Measurements from ENCODE around the gene TLE2. TPM values are rescaled to one million over a fixed set of nuclear protein-coding genes. Genes with fewer than 3 reads are reported as not detected.
A peak's percentile ranks its signal among the peaks of the same experiment; 100 is the strongest.
"Not testable (repeated sequence)": the region's sequence is repeated elsewhere in the genome, so short reads cannot be mapped to it uniquely, and the experiment has no call there.

TLE2 gene
- polyA plus RNA-seq, 3 donors = 27.0 to 63.6 (median 39.6) TPM

- DNase-seq (ENCODE audit: extremely low read depth in 1 of 11, low read depth in 9 of 11, low spot score in 4 of 11) = no peak
Measured at GRCh38 chr19:3041761-3042620, 12.9 kb upstream of the TLE2 start.

GRCh38 chr19:3041327-3041726 is 12.2 kb upstream of the TLE2 start:
- no peak for DNase-seq (ENCODE audit: extremely low read depth in 1 of 11, low read depth in 9 of 11, low spot score in 4 of 11)

- DNase-seq (ENCODE audit: extremely low read depth in 1 of 11, low read depth in 9 of 11, low spot score in 4 of 11) = no peak
Measured at GRCh38 chr19:3039641-3040077, 10.6 kb upstream of the TLE2 start.

- no peak for DNase-seq (ENCODE audit: extremely low read depth in 1 of 11, low read depth in 9 of 11, low spot score in 4 of 11)
Measured at GRCh38 chr19:3039125-3039524, 10.0 kb upstream of the TLE2 start.

GRCh38 chr19:3038214-3038613 is 9.1 kb upstream of the TLE2 start:
- no peak for DNase-seq (ENCODE audit: extremely low read depth in 1 of 11, low read depth in 9 of 11, low spot score in 4 of 11)

GRCh38 chr19:3036977-3037544 is 8.0 kb upstream of the TLE2 start:
- not testable (repeated sequence) for DNase-seq (ENCODE audit: extremely low read depth in 1 of 11, low read depth in 9 of 11, low spot score in 4 of 11)

GRCh38 chr19:3036119-3036976 is 7.3 kb upstream of the TLE2 start:
- DNase-seq (ENCODE audit: extremely low read depth in 1 of 11, low read depth in 9 of 11, low spot score in 4 of 11) = peak; percentile 84 to 95 (median 93)

- DNase-seq (ENCODE audit: extremely low read depth in 1 of 11, low read depth in 9 of 11, low spot score in 4 of 11) = peak; percentile 99 to 100 (median 99)
Measured at GRCh38 chr19:3035542-3036118, 6.5 kb upstream of the TLE2 start.

GRCh38 chr19:3034656-3035541 is 5.8 kb upstream of the TLE2 start:
- DNase-seq (ENCODE audit: extremely low read depth in 1 of 11, low read depth in 9 of 11, low spot score in 4 of 11) = no peak

- no peak for DNase-seq (ENCODE audit: extremely low read depth in 1 of 11, low read depth in 9 of 11, low spot score in 4 of 11)
Measured at GRCh38 chr19:3034406-3034655, 5.3 kb upstream of the TLE2 start.

- no peak for DNase-seq (ENCODE audit: extremely low read depth in 1 of 11, low read depth in 9 of 11, low spot score in 4 of 11)
Measured at GRCh38 chr19:3033595-3034405, 4.7 kb upstream of the TLE2 start.

- DNase-seq (ENCODE audit: extremely low read depth in 1 of 11, low read depth in 9 of 11, low spot score in 4 of 11) = no peak
Measured at GRCh38 chr19:3031607-3031867, 2.5 kb upstream of the TLE2 start.

- no peak for DNase-seq (ENCODE audit: extremely low read depth in 1 of 11, low read depth in 9 of 11, low spot score in 4 of 11)
Measured at GRCh38 chr19:3028305-3029064, 595 bp downstream of the TLE2 start.

GRCh38 chr19:3027981-3028304 is 1.1 kb downstream of the TLE2 start:
- DNase-seq (ENCODE audit: extremely low read depth in 1 of 11, low read depth in 9 of 11, low spot score in 4 of 11) = no peak

GRCh38 chr19:3027292-3027691 is 1.8 kb downstream of the TLE2 start:
- DNase-seq (ENCODE audit: extremely low read depth in 1 of 11, low read depth in 9 of 11, low spot score in 4 of 11) = no peak

GRCh38 chr19:3026768-3027167 is 2.3 kb downstream of the TLE2 start:
- no peak for DNase-seq (ENCODE audit: extremely low read depth in 1 of 11, low read depth in 9 of 11, low spot score in 4 of 11)

- no peak for DNase-seq (ENCODE audit: extremely low read depth in 1 of 11, low read depth in 9 of 11, low spot score in 4 of 11)
Measured at GRCh38 chr19:3025549-3025886, 3.6 kb downstream of the TLE2 start.

Measured in renal cortex interstitium (tissue), 11 donors.